Stimulated activated CD8-positive, alpha-beta memory T cell treated with anti-CD3 and anti-CD28 coated beads, Interleukin-15, amount 100 ng/mL, for 24 hours (primary cell): ENCODE measurements around the gene ENDOD1.
A peak's percentile ranks its signal among the peaks of the same experiment; 100 is the strongest.
"Not testable (repeated sequence)": the region's sequence is repeated elsewhere in the genome, so short reads cannot be mapped to it uniquely, and the experiment has no call there.

Source experiments
- DNase-seq: peaks from one replicate; pipeline ENCODE4 v3.0.0-alpha.2; 2020; ENCODE audit warnings: low read depth

Gene ENDOD1, protein sequence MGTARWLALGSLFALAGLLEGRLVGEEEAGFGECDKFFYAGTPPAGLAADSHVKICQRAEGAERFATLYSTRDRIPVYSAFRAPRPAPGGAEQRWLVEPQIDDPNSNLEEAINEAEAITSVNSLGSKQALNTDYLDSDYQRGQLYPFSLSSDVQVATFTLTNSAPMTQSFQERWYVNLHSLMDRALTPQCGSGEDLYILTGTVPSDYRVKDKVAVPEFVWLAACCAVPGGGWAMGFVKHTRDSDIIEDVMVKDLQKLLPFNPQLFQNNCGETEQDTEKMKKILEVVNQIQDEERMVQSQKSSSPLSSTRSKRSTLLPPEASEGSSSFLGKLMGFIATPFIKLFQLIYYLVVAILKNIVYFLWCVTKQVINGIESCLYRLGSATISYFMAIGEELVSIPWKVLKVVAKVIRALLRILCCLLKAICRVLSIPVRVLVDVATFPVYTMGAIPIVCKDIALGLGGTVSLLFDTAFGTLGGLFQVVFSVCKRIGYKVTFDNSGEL

GRCh38 chr11:95089620-95090542, at the start of gene ENDOD1:
ENDOD1 (plus strand) TSS chr11:95089846; CDS start chr11:95089928, 82 bp downstream.
- DNase-seq, result peak; percentile 64

DNA sequence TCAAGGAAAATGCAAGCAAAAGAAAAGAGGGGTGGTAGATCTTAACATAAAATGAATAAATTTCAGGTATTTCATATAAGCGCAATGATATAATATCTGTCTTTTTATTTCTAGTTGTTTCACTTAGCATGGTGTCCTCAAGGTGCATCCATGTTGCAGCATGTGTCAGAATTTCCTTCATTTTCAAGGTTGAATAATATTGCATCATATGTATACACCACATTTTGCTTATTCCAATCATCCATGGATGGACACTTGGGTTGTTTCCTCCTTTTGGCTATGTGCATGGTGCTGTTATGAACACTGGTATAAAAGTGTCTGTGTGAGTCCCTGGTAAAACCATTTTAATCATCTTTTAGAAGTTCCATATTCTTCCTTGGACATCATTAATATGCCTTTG, 47.4 kb upstream of the ENDOD1 start:
- DNase-seq, result no peak

DNA sequence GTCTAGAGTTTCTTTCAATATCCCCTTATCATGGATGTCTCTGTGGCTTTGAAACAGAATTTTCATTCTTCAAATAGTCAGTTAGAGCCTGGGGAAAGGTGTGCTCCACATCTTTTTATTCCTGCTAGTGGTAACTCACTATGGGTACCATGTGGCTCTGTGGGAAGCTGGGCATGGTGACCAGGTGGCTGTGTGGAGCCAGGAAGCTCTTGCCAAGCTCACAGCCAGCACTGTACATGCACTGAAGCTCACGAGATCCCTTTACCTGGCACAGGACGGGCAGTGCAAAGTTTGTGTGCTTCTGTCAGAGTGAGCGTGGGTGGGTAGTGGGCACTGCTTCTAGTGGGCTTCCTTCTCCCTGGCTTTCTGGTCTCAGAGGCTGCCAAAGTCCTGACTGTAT, 46.7 kb upstream of the ENDOD1 start:
- no peak for DNase-seq

- DNase-seq, result no peak
These were observed 45.6 kb upstream of the ENDOD1 start for GRCh38 chr11:95044010-95044409.

DNA sequence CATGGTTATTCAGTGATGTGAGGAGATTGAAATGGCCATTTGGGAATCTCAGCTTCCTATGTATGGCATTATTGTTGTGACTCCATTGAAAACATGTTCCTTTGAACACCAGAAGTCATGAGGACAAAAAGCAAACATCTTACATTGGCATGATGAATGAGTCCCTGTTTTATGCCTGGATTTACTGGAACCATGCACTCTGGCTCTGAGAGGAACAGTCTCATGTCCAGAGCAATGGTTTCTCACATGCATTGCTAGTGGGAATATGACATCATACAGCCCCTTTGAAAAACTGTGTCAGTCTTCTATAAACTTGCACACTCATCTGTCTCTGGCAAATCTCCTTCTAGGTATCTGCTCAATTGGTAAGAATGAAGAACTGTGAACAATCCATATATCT, 43.8 kb upstream of the ENDOD1 start:
- no peak for DNase-seq

- not testable (repeated sequence) for DNase-seq
These were observed 40.5 kb upstream of the ENDOD1 start, which contains the start of gene KDM4F for GRCh38 chr11:95049122-95049521. KDM4F (plus strand) TSS chr11:95049422.

GRCh38 chr11:95050595-95051202, 38.9 kb upstream of the ENDOD1 start:
- DNase-seq, result no peak

- no peak for DNase-seq
These were observed 35.3 kb upstream of the ENDOD1 start for GRCh38 chr11:95054356-95054755.

GRCh38 chr11:95055283-95055897, 34.3 kb upstream of the ENDOD1 start:
- DNase-seq, result no peak

GRCh38 chr11:95057959-95058358, 31.7 kb upstream of the ENDOD1 start:
- DNase-seq, result no peak

GRCh38 chr11:95058621-95059020, 31.0 kb upstream of the ENDOD1 start:
- no peak for DNase-seq

DNA sequence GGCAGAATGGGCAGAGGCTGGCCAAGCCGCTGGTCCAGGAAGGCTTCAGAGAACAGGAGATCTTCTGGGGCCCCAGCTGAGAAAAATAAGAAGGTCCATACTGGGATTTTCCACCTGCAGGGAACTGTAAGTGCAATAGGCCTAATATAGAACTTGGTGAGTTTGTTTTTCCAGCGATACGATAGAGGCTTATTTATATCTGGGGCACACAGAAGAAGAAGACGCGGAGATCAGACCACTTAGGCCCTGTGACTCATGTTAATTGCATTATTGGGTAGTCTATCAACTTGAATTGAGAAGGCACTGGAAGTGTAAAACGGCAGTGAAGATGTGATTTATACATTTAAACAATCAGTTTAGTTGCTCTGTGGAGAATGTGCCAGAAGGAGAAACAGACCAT, 30.6 kb upstream of the ENDOD1 start:
- DNase-seq, result no peak

GRCh38 chr11:95065336-95065735, 24.3 kb upstream of the ENDOD1 start:
- DNase-seq, result no peak

GRCh38 chr11:95066716-95067038, 23.0 kb upstream of the ENDOD1 start, which contains the start of gene SRSF8:
SRSF8 (plus strand) TSS chr11:95066919; CDS start chr11:95067227, 308 bp downstream.
- DNase-seq, result no peak

GRCh38 chr11:95067039-95067840, 22.4 kb upstream of the ENDOD1 start:
- peak; percentile 47 for DNase-seq

DNA sequence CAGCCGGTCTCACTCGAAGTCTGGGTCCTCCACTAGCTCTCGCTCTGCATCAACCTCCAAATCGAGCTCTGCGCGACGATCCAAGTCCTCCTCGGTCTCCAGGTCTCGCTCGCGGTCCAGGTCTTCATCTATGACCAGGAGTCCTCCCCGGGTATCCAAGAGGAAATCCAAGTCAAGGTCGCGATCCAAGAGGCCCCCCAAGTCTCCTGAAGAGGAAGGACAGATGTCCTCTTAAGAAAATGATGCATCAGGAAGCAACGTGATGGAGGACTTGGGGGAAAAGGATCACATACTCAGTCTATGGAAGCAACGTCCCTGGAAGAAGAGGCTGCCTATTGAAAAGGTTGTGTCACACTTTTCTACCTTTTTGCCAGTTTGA, 21.8 kb upstream of the ENDOD1 start:
- DNase-seq, result no peak

- DNase-seq, result no peak
These were observed 21.1 kb upstream of the ENDOD1 start for GRCh38 chr11:95068549-95068948.

- DNase-seq, result no peak
These were observed 19.2 kb upstream of the ENDOD1 start for GRCh38 chr11:95070471-95070870.

DNA sequence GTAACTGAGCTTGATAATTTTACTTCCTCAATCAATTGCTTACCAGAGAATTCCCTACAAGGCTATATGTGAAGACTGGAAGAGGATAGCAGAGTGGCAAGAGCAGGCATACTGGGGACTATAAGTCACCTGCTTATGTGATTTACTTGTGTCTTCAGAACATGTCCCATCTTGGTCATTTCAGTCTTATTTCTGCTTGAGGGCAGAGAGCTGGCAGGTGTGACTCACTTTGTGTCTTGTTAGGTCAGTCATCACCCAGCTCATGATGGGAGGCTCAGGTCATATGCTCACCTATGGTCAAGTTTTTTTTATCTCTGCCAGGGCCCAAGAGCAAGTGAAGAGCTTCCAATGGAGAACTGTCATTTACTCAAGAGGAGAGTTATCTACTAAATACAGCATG, 16.7 kb upstream of the ENDOD1 start:
- DNase-seq, result no peak

- DNase-seq, result no peak
These were observed 14.7 kb upstream of the ENDOD1 start for GRCh38 chr11:95074792-95075563.
